ENCODE measurements around the gene MECP2. TPM values are rescaled to one million over a fixed set of nuclear protein-coding genes. Genes with fewer than 3 reads are reported as not detected.

MECP2 gene
- total RNA-seq, 1 donor from 2014 or later = 65.7 TPM

- Histone ChIP-seq H3K27me3 (no peaks in the 10 kb centered on the region), H3K9me3 (no peaks in the 10 kb centered on the region), H3K4me3 (no peak overlapping the region), H3K36me3 (no peaks in the 10 kb centered on the region), H3K4me1 (peaks cover 3 to 33% of the 10 kb centered on the region in 2 donors), H3K27ac (peak overlapping the region in 1 of 2 donors; percentile 9)
- no peak for TF ChIP-seq CTCF (IDR thresholded peaks at IDR 0.05)
- no peak for DNase-seq (ENCODE audit: low spot score in 2 of 2)
- intact Hi-C loops (cut with DNase I) = no loop called here
Observed at GRCh38 chrX:154046940-154047610, 50.4 kb downstream of the MECP2 start.

DNA sequence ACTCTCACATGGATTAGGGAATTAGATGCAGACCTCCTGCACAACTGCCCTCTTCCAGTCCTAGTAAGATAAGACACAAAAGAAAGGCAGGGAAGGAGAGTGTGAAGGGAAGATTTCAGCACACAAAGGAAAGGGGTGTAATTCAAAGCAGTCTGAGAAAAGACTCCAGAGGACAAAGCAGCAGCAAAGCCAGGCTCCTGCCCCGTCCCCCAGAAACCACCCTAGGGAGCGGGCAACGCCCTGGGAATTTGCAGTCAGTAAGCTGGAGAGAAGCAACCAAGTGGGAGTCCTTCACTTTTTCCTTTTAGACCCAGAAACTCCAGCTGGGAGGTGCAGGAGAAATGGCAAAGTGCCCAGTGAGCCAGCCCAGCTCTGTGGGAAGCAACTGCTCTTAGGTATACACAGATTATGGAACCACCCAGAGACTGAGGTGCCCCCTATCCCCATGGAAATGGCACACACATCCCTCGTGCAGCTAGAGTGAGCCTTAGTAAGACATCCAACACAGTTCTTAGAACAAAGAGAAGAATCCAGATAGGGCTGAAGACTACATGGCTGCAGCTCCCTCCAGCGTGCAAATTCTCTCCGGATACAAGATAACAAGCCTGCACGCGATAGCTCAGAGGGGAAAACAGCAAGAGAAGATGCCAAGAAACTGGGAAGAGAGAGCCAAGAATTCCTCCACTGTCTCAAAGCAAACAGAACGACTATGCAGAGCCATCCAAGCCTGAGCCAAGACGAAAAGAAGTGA lies 51.3 kb downstream of the MECP2 start:
- peaks cover 3 to 33% of the 10 kb centered on the region in 2 donors for H3K4me1 ChIP-seq
- TF ChIP-seq CTCF (IDR thresholded peaks at IDR 0.05) = no peak
- H3K36me3 ChIP-seq = no peaks in the 10 kb centered on the region
- no peaks in the 10 kb centered on the region for H3K9me3 ChIP-seq
- intact Hi-C loops (cut with DNase I) = no loop called here
- H3K27me3 ChIP-seq = no peaks in the 10 kb centered on the region
- H3K4me3 ChIP-seq = no peak overlapping the region
- no peak overlapping the region for H3K27ac ChIP-seq
- no peak for DNase-seq (ENCODE audit: low spot score in 2 of 2)

GRCh38 chrX:154044091-154044490 lies 53.4 kb downstream of the MECP2 start:
- peaks cover 0 to 18% of the 10 kb centered on the region in 2 donors for H3K4me1 ChIP-seq
- no peaks in the 10 kb centered on the region for H3K9me3 ChIP-seq
- intact Hi-C loops (cut with DNase I) = no loop called here
- no peak for DNase-seq (ENCODE audit: low spot score in 2 of 2)
- no peak overlapping the region for H3K4me3 ChIP-seq
- H3K27ac ChIP-seq = no peak overlapping the region
- H3K36me3 ChIP-seq = no peaks in the 10 kb centered on the region
- no peaks in the 10 kb centered on the region for H3K27me3 ChIP-seq
- TF ChIP-seq CTCF (IDR thresholded peaks at IDR 0.05) = no peak

DNA sequence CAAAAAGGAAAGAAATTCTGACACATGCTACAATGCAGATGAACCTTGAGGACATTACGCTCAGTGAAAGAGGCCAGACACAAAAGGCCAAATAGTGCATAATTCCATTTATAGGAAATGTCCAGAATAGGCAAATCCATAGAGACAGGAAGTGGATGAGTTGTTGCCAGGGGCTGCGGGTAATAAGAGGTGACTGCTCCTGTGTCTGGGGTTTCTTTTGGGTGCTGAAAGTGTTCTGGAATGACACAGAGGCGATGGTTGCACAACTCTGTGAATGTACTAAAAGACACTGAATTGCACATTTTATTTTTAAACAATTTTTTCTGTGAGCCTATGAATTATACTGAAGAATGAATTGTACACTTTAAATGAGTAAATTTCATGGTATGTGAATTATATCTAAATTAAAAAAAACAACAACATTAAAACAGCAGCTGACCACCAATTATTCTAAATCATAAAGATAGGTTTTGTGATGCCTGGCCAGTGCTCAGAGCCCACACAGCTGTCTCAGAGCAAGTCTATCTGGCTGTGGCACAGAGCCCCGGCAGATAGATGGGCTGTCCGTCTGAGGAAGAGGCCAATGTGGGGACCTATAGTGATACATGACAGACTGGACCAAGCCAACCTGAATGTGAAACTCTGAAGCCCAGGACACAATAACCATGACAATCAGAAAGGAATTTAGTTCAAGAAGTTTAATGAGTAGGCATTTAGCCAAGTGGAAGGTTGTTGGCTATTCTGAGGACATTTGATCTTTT lies 54.3 kb downstream of the MECP2 start:
- DNase-seq (ENCODE audit: low spot score in 2 of 2) = peak in 1 of 2 donors; percentile 81
- no peak for TF ChIP-seq CTCF (IDR thresholded peaks at IDR 0.05)
- Histone ChIP-seq H3K9me3 (no peaks in the 10 kb centered on the region), H3K4me1 (peaks cover 0 to 17% of the 10 kb centered on the region in 2 donors), H3K36me3 (no peaks in the 10 kb centered on the region), H3K27me3 (no peaks in the 10 kb centered on the region), H3K4me3 (no peak overlapping the region), H3K27ac (peak overlapping the region; percentile 21 to 50)
- intact Hi-C loops (cut with DNase I) = no loop called here

- no peaks in the 10 kb centered on the region for H3K9me3 ChIP-seq
- no peak overlapping the region for H3K4me3 ChIP-seq
- H3K36me3 ChIP-seq = no peaks in the 10 kb centered on the region
- TF ChIP-seq CTCF (IDR thresholded peaks at IDR 0.05) = no peak
- H3K27ac ChIP-seq = no peak overlapping the region
- intact Hi-C loops (cut with DNase I) = no loop called here
- no peaks in the 10 kb centered on the region for H3K27me3 ChIP-seq
- no peak for DNase-seq (ENCODE audit: low spot score in 2 of 2)
- H3K4me1 ChIP-seq = peaks cover 0 to 9% of the 10 kb centered on the region in 2 donors
Observed at GRCh38 chrX:154040863-154041262, 56.7 kb downstream of the MECP2 start.
